Vagina (tissue), 2 donors: ENCODE measurements around the gene AAGAB.

Experiments
- CTCF ChIP-seq, 3 experiments: fragments of 450-650 bp in 2 of 3; fragments of 200-600 bp in 1 of 3; sonication (generic) in 1 of 3; IDR thresholded peaks; one replicate each; pipeline ENCODE4 v1.5.1; 2017 to 2019; ENCODE audit warnings: antibody characterized with exemption in 3 of 3, mild to moderate bottlenecking in 2 of 3, moderate library complexity in 2 of 3
- POLR2A ChIP-seq, 2 donors: fragments of 450-650 bp; IDR thresholded peaks; one replicate each; pipeline ENCODE4 v1.6.1; 2017; ENCODE audit warnings: antibody characterized with exemption in 2 of 2, mild to moderate bottlenecking in 2 of 2, moderate library complexity in 2 of 2

GRCh38 chr15:67281714-67282113 lies 27.3 kb upstream of the AAGAB start:
- TF ChIP-seq POLR2A (IDR thresholded peaks at IDR 0.05), result no peak
- no peak for TF ChIP-seq CTCF (IDR thresholded peaks at IDR 0.05)
